ENCODE data around the gene RRP36.

Gene RRP36

DNA sequence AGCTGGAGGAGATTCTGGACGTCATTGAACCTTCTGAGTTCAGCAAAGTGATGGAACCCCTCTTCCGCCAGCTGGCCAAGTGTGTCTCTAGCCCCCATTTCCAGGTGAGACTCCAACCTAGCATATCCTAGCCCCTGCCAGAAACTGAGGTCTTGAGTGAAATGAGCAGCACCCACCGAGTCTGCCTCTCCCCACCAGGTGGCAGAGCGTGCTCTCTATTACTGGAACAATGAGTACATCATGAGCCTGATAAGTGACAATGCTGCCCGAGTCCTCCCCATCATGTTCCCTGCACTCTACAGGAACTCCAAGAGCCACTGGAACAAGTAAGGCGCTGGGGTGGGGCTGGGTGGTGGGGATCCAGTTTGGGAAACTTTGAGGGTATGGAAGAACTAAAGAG is 12.3 kb upstream of the RRP36 start:
- no peak for FAIRE-seq

DNA sequence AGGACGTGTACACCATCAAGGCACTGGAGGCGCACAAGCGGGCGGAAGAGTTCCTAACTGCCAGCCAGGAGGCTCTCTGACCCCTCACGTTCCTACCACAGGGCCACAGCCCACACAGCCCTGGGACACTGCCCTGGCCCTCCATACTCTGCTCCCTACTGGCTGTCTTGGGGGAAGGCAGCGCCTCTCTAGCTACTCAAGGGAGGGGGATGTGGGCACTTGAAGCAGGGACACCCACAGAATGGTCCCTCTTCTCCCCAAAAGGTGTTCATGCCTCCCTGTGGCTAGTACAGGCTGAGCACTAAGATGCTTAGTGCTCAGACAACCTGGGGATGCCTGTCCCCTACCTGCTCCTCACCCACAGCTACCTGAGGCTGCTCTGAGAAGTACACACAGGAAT is 10.2 kb upstream of the RRP36 start:
- FAIRE-seq = no peak

DNA sequence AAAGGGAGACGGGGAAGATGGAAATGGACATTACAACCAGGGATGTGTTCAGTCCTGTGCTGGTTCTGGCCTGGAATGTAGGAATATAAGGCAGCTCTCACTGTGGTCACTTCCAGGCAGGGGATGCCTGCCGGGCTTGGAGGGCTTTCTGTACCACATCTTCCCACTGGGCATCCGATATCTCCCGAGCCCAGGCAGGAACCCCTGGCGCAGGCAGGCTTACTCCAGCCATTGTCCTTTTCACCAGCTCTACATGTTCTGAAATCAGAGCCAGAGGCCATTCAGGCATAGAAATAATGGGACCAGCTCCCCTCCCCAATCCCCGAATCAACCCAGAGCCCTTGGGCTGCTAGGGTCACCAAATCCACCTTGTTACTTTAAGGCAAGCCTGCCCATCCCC is 9.1 kb upstream of the RRP36 start:
- FAIRE-seq = no peak

DNA sequence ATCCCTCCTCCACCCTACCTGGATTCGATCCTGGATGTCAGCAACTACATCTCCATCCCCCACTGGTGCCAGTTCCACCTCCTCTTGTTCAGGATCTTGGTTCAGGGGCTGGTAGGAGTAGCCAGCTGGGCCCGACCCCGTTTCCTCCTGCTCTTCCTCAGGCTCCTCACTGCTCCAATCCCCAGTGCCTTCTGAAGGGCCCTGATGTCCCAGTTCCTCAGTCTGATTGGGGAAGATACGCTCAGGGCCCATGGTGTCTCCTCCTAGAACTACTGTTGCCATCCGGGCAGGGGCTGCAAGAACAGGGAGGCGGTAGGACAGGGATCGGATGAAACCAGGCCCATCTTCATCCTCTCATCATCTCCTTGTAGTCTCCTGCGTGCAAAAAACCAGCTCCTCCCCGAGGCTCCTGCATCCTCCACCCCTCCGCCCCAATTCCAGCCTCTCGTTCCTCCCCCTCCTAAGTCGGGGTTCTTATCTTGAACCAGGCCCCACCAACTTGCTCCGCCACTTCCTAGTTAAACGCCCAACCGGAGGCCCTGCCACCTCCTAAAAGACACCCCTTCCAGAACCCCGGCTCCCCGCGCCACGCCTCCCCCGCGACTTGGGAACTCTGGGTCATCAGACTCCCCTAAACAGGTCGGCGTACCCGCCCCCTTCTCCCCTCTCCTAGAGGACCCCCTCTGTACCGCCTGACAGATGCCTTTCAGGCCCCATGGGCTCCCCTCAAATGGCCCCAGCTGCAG is 8.2 kb upstream of the RRP36 start:
- FAIRE-seq = no peak

DNA sequence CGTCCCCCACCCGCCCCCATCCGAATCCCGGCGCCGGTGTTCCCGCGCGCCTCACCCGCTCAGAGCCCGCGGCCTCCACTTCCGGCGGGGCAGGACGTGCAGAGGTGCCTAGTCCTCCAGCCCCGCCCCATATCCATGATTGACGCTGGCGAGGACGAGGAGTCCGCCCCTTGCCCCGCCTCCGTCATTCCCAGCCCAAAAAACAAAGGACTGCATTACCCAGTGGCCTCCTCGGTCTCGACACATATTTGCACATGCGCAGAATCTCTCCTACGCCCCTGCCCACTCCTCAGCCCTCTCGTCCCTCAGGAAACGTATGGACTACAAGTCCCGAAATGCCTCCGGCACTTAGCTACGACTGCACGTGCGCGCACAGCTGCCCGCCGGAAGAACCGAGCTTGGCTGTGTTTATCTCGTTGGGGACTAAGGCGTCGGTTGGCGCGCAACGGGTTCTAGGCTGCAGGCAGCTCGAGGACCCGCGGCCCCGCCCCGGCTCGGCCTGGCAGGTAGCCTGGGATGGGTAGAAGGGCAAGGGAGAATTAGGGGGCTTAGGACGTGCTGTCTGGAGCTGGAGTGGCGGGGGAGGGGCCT is 7.5 kb upstream of the RRP36 start, which contains the start of the genes KLHDC3 and MEA1:
KLHDC3 (plus strand) TSS at position 407 of the 591 bp plus-strand sequence. CDS start 2,944 bp downstream, outside the sequence.
MEA1 (minus strand) TSS at position 104 of the 591 bp plus-strand sequence. CDS start 133 bp downstream, outside the sequence.
- FAIRE-seq = peak; percentile 98

DNA sequence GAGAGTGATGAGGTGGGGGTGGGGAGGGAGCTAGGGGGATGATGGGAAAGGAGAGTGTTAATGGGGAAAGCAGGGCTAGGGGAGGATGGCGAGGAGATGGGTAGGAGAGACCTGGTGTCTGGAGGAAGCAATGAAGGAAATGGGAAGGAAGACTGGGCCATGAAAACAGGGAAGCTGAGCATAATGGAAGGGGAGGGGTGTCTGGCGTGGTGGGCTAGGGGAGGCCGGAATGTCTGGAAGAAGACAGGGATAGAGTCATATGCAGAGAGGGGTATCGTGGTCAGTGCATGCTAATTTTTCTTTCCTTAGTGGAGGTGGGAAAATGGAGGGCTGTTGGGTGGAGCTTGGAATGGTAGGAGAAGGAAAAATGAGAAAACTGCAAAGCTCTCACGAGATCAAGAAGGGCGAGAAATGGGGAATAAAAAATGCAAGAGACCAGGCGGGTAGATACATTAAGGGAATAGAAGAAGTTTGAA is 7.0 kb upstream of the RRP36 start:
- no peak for FAIRE-seq

DNA sequence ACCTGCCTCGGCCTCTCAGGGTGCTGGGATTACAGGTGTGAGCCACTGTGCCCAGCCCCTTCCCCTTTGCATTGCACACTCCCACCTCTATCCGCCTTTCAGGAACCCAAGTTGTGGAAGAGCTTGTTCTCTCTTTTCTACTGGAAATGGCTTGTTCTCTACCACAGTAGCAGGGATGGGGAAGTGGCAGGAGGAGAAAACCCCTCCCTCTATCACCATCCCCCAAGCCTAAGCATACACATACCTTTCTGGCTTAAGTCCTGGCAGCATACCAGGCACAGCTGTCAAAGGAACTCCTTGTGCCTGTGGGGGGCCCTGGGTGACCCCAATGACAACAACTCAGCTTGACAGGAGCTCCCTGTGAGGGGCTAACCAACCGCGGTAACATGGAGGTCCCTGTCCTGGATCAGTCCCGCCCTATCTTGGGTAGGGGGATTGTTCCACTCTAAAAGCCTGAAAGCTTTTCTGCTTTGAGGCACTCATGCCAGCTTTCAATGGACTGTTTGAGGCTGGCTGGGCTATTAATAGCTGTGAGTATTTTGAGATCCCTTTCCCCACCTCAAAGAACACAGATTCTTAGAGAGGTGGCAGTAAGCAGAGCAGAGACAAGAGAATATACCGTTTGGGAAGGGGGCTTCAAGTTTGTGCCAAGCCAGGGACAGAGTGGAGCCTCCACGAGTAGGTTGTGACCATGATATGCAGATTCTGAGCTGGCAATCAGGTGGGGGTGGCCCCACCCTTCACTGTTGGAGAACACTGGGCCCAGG is 5.1 kb upstream of the RRP36 start:
- no peak for FAIRE-seq

DNA sequence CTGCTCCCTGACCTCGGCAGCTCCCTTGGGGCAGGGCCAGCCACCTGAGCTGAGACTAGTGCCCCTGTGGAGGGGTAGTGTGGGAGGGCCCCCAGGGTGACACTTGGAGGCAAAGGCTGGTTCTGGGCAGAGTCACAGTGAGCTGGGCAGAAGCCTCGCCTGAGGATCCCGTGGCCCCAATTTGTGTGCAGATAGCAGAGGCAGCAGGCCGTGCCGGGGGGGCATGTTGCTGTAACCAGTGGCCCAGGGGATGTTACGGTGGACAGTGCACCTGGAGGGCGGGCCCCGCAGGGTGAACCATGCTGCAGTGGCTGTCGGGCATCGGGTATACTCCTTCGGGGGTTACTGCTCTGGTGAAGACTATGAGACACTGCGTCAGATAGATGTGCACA is 4.5 kb upstream of the RRP36 start:
- FAIRE-seq = no peak

DNA sequence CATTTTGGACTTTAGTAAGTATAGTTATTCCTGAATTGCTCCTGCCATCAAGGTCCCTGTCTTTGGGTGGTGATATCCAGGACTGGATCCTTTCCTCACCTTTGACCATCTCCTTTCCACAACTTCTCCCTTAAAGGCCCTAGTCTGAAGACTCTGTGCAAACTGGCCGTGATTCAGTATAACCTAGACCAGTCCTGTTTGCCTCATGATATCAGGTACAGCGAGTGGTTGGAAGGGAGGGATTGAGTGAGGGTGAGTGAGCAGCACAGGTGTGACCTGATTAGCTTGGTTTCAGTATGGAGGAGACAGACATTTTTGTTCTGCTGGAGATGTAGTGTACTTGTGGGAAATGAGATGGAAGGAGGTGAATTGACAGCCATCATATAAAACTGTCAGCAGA is 2.3 kb upstream of the RRP36 start:
- FAIRE-seq = no peak

DNA sequence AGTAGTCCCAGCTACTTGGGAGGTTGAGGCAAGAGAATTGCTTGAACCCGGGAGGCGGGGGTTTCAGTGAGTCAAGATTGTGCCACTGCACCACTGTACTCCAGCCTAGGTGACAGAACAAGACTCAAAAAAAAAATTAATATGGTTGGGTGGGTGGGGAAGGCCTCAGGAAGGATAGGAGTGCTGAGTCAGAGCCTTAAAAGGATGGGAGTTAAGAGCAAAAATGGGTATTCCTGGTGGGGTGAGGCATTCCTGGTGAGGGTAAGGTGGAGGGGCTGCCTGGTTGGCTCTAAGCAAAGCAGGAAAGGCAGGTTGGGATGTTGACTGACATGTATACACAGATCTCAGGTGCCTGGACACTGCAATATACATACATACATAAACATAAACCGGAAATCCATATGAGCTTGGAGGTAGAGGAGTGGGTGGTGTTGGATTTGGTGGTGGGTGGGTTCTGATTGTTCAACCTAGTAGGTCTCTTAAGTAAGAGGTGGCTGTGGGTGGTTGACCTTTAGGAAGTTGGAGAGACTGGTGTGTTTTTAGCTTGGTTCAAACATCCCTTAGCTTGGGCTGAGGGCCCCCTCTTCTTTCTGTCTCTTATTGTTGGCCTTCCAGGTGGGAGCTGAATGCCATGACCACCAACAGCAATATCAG is 1.2 kb upstream of the RRP36 start:
- FAIRE-seq = no peak

DNA sequence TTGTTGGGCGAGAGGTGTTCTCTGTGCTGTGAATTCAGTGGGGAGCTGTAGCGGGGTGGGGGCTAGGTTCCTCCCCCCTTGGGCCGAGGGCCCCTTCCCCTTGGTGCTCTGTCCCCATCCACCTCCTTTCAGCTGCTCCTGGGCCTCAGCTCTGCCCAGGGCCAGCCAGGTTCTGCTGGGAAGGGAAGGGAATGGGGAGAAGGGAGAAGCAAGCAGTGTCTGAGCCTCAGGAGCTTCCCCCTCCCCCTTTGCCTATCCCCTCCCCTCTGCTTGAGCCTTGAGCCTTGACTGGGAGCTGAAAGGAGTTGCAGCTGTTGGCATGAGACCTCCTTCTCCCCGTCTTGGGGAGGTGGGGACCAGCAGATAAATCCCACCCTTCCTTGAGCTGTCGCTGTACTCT is 576 bp upstream of the RRP36 start:
- no peak for FAIRE-seq

DNA sequence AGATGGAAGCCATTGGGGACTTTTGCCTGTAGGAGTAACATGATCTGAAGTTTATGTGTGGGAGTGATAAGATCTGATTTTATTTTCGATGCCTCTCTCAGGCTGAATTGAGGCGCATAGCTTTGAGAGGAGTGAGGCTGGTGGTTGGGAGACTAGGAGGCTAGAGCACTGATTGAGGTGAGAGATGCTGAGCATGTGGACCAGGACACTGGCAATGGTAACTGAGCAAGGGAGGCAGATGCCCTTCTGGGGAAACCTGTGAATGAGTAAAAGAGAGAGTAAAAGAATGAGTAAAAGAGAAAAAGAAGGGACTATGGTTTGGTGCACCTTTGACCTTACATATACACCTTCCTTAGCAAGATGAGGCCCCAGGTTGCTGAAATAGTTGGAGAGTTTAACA is 3.0 kb downstream of the RRP36 start:
- no peak for FAIRE-seq

DNA sequence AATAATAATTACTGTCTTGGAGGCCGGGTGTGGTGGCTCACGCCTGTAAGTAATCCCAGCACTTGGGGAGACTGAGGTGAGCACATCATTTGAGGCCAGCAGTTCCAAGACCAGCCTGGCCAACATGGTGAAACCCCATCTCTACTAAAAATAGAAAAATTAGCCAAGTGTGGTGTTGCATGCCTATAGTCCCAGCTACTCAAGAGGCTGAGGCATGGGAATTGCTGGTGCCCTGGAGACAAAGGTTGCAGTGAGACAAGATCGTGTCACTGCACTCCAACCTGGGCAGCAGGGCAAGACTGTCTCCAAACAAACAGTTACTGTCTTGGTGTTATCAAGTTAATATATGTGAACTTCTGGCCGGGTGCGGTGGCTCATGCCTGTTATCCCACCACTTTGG is 4.9 kb downstream of the RRP36 start:
- FAIRE-seq = no peak

DNA sequence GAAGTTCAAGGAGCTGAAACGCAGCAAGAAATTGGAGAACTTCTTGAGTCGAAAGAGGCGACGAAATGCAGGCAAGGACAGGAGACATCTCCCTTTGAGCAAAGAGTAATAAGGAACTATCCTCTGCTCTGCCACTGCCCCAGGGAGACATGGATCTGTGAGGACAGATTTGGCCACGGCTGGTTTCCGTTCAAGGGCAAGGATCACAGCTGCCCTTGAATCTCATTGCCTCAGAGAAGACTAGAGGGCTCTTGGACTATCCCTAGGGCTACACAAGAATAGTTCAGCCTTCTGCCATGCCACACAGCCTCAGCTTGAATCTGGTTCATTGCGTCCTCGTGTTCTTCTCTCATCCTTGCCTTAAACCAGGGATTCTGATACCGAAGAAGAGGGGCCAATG is 7.7 kb downstream of the RRP36 start:
- no peak for FAIRE-seq

DNA sequence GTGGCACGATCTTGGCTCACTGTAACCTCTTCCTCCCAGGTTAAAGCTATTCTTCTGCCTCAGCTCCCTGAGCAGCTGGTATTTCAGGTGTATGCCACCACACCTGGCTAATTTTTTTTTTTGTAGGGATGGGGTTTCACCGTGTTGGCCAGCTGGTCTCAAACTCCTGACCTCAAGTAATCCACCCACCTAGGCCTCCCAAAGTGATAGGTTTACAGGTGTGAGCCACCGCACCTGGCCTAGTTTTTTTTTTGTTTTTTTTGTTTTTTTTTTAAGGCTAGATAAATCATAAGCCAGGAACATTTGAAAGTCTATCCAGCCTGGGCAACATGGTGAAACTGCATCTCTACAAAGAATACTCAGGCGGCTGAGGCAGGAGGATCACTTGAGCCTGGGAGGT is 10.9 kb downstream of the RRP36 start:
- no peak for FAIRE-seq

DNA sequence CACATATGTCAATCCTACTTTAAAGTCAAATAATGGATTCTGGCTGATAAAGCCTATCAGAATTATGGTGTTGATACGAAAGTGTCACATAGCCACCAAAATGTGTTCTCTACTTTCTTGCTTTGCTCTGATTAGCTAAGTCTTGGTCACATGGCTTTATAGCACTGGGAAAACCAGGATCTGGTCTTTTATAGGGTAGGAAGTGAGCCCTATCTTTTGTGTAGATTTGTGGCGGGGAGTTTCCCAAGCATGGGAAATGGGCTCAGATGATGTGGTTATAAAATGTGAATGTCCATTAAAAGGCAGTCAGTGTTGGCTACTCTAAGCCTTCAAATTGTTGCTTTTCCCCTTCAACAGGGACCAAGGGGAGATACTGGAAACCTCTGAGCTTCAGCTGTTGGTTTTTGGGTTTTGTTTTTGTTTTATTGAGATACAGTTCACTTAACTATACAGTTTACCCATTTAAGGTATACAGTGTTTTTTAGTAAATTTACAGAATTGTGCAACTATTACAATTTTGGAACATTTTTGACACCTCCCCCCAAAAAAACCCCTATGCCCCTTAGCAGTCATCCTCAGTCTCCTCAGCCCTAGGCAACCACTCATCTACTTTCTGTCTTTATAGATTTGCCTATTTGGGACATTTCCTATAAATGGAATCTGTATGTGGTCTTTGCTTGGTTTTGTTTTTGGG is 12.2 kb downstream of the RRP36 start:
- no peak for FAIRE-seq

DNA sequence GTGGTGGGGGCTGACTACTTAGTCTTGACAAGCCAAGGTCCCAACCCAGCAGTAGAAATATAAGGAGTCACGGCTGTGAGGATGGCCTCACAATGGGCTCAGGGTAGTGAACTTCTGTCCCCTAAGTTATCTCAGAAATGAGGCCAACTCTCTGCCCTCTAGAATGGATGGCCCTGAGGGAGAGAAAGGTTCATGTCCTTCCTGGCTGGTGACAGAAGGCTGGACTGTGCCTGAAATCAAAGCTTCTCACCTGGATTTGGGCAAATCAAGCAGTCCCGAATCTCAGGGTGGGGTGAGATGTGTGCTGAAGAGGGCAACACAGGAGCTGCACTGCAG is 12.7 kb downstream of the RRP36 start:
- FAIRE-seq = no peak

DNA sequence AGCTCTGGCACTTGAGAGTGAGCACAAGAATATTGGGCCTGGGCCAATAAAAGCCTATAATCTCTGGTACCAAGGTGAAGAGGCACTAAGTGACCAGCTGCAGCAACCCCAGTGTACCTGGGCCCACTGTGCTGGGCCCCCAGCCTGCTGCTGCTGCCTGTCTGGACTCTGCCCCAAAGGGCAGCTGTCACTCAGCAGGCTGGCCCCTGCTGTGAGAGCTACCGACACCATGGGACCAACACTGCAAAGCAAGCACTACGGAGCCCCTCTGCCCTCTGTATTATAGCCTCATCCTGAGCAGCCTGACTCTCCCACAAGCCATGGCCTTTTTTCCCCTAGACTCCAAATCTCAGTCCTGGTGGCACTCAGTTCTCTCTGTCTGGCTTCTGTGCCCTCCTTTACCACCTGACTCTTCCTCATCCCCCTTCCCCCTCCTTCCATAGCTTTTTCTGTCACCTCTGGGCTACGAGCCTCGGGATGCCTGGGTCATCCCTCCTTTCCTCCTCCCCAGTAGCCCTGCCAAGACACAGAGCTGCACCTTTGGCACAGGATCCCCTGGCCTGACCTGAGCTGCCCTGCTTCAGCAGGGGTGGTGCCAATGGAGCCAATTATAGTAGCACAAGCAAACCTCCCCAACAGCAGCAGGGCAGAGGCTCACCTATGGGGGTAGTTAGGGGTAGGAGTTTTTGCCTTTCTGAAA is 14.2 kb downstream of the RRP36 start:
- no peak for FAIRE-seq

DNA sequence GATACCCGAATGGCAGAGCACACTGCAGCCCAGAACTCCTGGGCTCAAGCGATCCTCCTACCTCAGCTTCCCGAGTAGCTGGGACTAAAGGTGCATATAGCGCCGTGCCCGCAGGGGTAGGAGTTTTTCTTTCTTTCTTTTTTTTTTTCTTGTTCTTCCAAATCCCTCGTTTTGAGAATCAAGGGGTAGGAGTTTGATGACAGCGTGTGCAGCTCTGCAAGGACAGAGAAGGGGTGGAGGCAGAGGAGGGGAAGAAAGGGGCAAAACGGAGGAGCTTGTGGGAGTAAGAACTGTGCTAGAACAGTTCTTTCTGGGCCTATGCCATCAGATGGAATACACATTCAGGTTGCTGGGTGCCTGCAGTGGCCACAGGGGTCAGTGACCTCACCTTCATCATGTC is 15.3 kb downstream of the RRP36 start:
- no peak for FAIRE-seq

DNA sequence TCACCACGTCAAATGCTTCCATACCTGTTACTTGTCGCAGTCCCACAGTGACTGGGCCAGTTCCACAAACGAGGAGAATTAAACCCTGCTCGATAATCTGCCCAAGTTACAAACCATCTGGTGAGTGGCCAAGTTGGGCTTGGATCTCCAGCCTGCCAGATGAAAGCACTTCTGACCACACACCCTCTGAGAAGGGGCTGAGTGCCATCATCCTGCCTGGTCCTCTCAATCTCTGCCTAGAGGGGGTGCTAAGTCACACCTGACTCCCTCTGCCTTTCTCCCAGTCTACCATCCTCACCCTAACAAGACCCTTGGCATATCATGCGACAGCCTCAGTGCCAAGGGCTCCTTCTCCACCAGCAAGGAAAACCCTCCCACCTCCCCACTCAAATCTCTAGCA is 15.8 kb downstream of the RRP36 start:
- no peak for FAIRE-seq

DNA sequence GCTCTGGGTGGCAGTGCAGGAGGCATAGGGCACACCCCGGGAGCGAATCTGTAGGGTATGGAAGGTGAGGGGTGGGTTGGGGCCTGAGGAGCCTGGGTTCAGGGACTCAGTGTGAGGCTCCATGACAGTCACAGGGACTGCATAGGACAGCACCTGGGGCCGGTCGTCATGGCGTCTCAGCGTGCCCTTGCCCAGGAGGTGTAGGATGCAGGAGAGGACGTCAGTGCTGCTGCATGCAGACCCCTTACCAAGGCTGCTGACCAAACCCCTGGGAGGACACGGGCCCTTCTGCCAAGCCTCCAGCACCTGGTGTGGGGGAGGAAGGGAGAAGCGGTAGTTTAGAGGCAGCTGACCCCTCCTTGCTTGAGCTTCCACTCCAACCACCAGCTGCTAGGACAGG is 16.3 kb downstream of the RRP36 start:
- no peak for FAIRE-seq

DNA sequence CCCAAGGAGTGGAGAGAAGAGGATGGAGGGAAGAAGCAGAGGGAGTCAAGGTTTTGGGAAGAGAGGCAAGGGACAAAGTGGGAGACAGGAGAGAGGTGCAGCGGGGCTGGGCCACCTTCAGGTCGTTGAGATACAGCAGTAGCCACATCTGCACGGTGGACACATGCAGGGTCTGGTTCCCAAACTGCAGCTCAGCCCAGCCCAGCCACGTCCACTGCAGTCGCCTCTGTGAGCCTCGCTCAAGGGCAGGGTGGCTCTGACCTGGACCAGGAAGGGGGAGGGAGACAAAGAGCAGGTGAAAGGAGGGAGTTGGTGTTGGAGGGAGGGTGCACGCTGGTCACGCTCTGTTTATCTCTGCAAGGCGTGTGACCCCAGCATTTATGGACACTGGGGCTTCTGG is 17.3 kb downstream of the RRP36 start:
- no peak for FAIRE-seq
